ENCODE measurements around the gene ATF5.

The ATF5 gene

GRCh38 chr19:49908480-49909420 lies 20.3 kb upstream of the ATF5 start:
- no peaks in the 10 kb centered on the region for H4K20me1 ChIP-seq (ENCODE audit: insufficient read depth)
- no peak overlapping the region for H3K27ac ChIP-seq
- H3K79me2 ChIP-seq (ENCODE audit: insufficient read depth, low read depth) = no peaks in the 10 kb centered on the region; the same call in 1 of the 2 replicates
- H2AFZ ChIP-seq (ENCODE audit: low read depth) = no peak overlapping the region
- no peak overlapping the region for H3K4me2 ChIP-seq
- peaks cover 10% of the 10 kb centered on the region; the same call in 1 of the 2 replicates for H3K36me3 ChIP-seq (ENCODE audit: insufficient read depth)
- H3K27me3 ChIP-seq (ENCODE audit: insufficient read depth, low read depth) = no peaks in the 10 kb centered on the region
- no peak overlapping the region for H3K4me3 ChIP-seq (IDR thresholded peaks at IDR 0.05; ENCODE audit: insufficient read depth, low read depth, low read length)
- TF ChIP-seq CTCF (conservative IDR thresholded peaks at IDR 0.05; ENCODE audit: low read depth, low read length) = no peak
- peaks cover 42% of the 10 kb centered on the region for H3K4me1 ChIP-seq (ENCODE audit: low read depth, poor library complexity, severe bottlenecking)
- H3K9ac ChIP-seq = no peak overlapping the region

GRCh38 chr19:49910179-49910578 lies 18.8 kb upstream of the ATF5 start:
- Histone ChIP-seq H3K4me3 (IDR thresholded peaks at IDR 0.05; ENCODE audit: insufficient read depth, low read depth, low read length) (no peak overlapping the region), H3K9ac (no peak overlapping the region), H4K20me1 (ENCODE audit: insufficient read depth) (no peaks in the 10 kb centered on the region), H3K4me2 (no peak overlapping the region), H2AFZ (ENCODE audit: low read depth) (no peak overlapping the region), H3K27ac (no peak overlapping the region), H3K36me3 (ENCODE audit: insufficient read depth) (peaks cover 16% of the 10 kb centered on the region; the same call in 1 of the 2 replicates), H3K79me2 (ENCODE audit: insufficient read depth, low read depth) (peaks cover 7% of the 10 kb centered on the region; the same call in 1 of the 2 replicates), H3K27me3 (ENCODE audit: insufficient read depth, low read depth) (no peaks in the 10 kb centered on the region), H3K4me1 (ENCODE audit: low read depth, poor library complexity, severe bottlenecking) (peaks cover 38% of the 10 kb centered on the region)
- TF ChIP-seq CTCF (conservative IDR thresholded peaks at IDR 0.05; ENCODE audit: low read depth, low read length) = no peak

- no peak overlapping the region for H2AFZ ChIP-seq (ENCODE audit: low read depth)
- peaks cover 38% of the 10 kb centered on the region for H3K4me1 ChIP-seq (ENCODE audit: low read depth, poor library complexity, severe bottlenecking)
- peaks cover 19% of the 10 kb centered on the region for H3K79me2 ChIP-seq (ENCODE audit: insufficient read depth, low read depth)
- H3K27me3 ChIP-seq (ENCODE audit: insufficient read depth, low read depth) = no peaks in the 10 kb centered on the region
- H4K20me1 ChIP-seq (ENCODE audit: insufficient read depth) = no peaks in the 10 kb centered on the region
- H3K27ac ChIP-seq = peak overlapping the region; percentile 46
- no peak for TF ChIP-seq CTCF (conservative IDR thresholded peaks at IDR 0.05; ENCODE audit: low read depth, low read length)
- H3K9ac ChIP-seq = no peak overlapping the region
- peaks cover 24% of the 10 kb centered on the region; the same call in 1 of the 2 replicates for H3K36me3 ChIP-seq (ENCODE audit: insufficient read depth)
- H3K4me2 ChIP-seq = peak overlapping the region; percentile 55
- H3K4me3 ChIP-seq (IDR thresholded peaks at IDR 0.05; ENCODE audit: insufficient read depth, low read depth, low read length) = no peak overlapping the region
These were observed 17.4 kb upstream of the ATF5 start for GRCh38 chr19:49911381-49912145.

- no peaks in the 10 kb centered on the region for H3K27me3 ChIP-seq (ENCODE audit: insufficient read depth, low read depth)
- no peak overlapping the region for H3K9ac ChIP-seq
- 0 out of 2 replicates have a peak, but pooled peaks cover 3% of the 10 kb centered on the region for H4K20me1 ChIP-seq (ENCODE audit: insufficient read depth)
- no peak overlapping the region for H2AFZ ChIP-seq (ENCODE audit: low read depth)
- no peak for TF ChIP-seq CTCF (conservative IDR thresholded peaks at IDR 0.05; ENCODE audit: low read depth, low read length)
- H3K27ac ChIP-seq = no peak overlapping the region; the same call in 1 of the 2 replicates
- H3K4me1 ChIP-seq (ENCODE audit: low read depth, poor library complexity, severe bottlenecking) = peaks cover 42% of the 10 kb centered on the region
- H3K4me2 ChIP-seq = no peak overlapping the region; the same call in 1 of the 2 replicates
- peaks cover 34% of the 10 kb centered on the region for H3K79me2 ChIP-seq (ENCODE audit: insufficient read depth, low read depth)
- peaks cover 24% of the 10 kb centered on the region; the same call in 1 of the 2 replicates for H3K36me3 ChIP-seq (ENCODE audit: insufficient read depth)
- no peak overlapping the region for H3K4me3 ChIP-seq (IDR thresholded peaks at IDR 0.05; ENCODE audit: insufficient read depth, low read depth, low read length)
These were observed 15.9 kb upstream of the ATF5 start for GRCh38 chr19:49912965-49913685.

All from KMS-11 (cell line).